GM23338 (cell line): ENCODE results near the gene PPM1H. TPM values are rescaled to one million over a fixed set of nuclear protein-coding genes. Genes with fewer than 3 reads are reported as not detected.

Experiments
- ATAC-seq: fragments of 200-7000 bp; cut with Tn5 transposase; 3 replicates; pipeline ENCODE4 v1.9.1; 2020
- DNase-seq: peaks from one replicate; pipeline ENCODE4 v3.0.0-alpha.2; 2015; ENCODE audit warnings: low spot score
- H2AFZ ChIP-seq: fragments of 200-600 bp; sonication (generic); 2 replicates; pipeline ENCODE4 v1.8.0; 2016; ENCODE audit warnings: antibody characterized with exemption, mild to moderate bottlenecking, moderate library complexity
- H3F3A ChIP-seq: fragments of 200-600 bp; sonication (generic); replicated peaks from 2 replicates; pipeline ENCODE4 v1.8.0; 2017; ENCODE audit warnings: antibody characterized with exemption, mixed run types, low read depth
- H3K27ac ChIP-seq: fragments of 200-600 bp; sonication (generic); 2 replicates; pipeline ENCODE4 v1.6.1; 2016; ENCODE audit warnings: low read depth
- H3K27me3 ChIP-seq: fragments of 200-600 bp; sonication (generic); 2 replicates; pipeline ENCODE4 v1.8.0; 2016; ENCODE audit warnings: mild to moderate bottlenecking, mixed run types, moderate library complexity; ENCODE audit not compliant: insufficient read depth
- H3K36me3 ChIP-seq: fragments of 200-600 bp; sonication (generic); 2 replicates; pipeline ENCODE4 v1.8.0; 2016; ENCODE audit warnings: mild to moderate bottlenecking; ENCODE audit not compliant: insufficient read depth
- H3K4me1 ChIP-seq: fragments of 200-600 bp; sonication (generic); 2 replicates; pipeline ENCODE4 v1.8.0; 2016; ENCODE audit warnings: mild to moderate bottlenecking, moderate library complexity; ENCODE audit not compliant: insufficient read depth
- H3K4me2 ChIP-seq: fragments of 200-600 bp; sonication (generic); 2 replicates; pipeline ENCODE4 v1.7.1; 2017; ENCODE audit warnings: mixed run types
- H3K4me3 ChIP-seq: fragments of 200-600 bp; sonication (generic); 2 replicates; pipeline ENCODE4 v1.6.1; 2016; ENCODE audit warnings: mixed run types
- H3K79me2 ChIP-seq: fragments of 200-600 bp; sonication (generic); replicated peaks from 2 replicates; pipeline ENCODE4 v1.8.0; 2017; ENCODE audit warnings: mild to moderate bottlenecking; ENCODE audit not compliant: insufficient read depth
- H3K9me2 ChIP-seq: fragments of 200-600 bp; sonication (generic); 2 replicates; pipeline ENCODE4 v1.8.0; 2017; ENCODE audit not compliant: insufficient read depth
- H4K20me1 ChIP-seq: fragments of 200-600 bp; sonication (generic); replicated peaks from 2 replicates; pipeline ENCODE4 v1.8.0; 2017; ENCODE audit warnings: mild to moderate bottlenecking; ENCODE audit not compliant: insufficient read depth
- H3K27ac Mint-ChIP-seq: 2 replicates; pipeline ENCODE4 v1.8.0; 2020; ENCODE audit warnings: inconsistent platforms, mild to moderate bottlenecking, moderate library complexity, mixed read lengths
- H3K27me3 Mint-ChIP-seq: 3 replicates; pipeline ENCODE4 v1.8.0; 2022; ENCODE audit warnings: low read depth, mild to moderate bottlenecking, moderate library complexity, mixed read lengths, inconsistent platforms; ENCODE audit not compliant: insufficient read depth, poor library complexity
- H3K36me3 Mint-ChIP-seq: 3 replicates; pipeline ENCODE4 v1.8.0; 2021; ENCODE audit warnings: low read depth, mild to moderate bottlenecking, inconsistent platforms, moderate library complexity, mixed read lengths
- H3K4me1 Mint-ChIP-seq: 3 replicates; pipeline ENCODE4 v1.8.0; 2020; ENCODE audit warnings: mild to moderate bottlenecking, inconsistent platforms, mixed read lengths
- H3K4me3 Mint-ChIP-seq: 3 replicates; pipeline ENCODE4 v1.8.0; 2021; ENCODE audit warnings: moderate library complexity, mild to moderate bottlenecking, inconsistent platforms, mixed read lengths
- H3K9me3 Mint-ChIP-seq: 3 replicates; pipeline ENCODE4 v1.8.0; 2020; ENCODE audit warnings: moderate library complexity, mild to moderate bottlenecking, inconsistent platforms, mixed read lengths
- CREB1 ChIP-seq: fragments of 250-450 bp; sonication (Bioruptor Pico); IDR thresholded peaks from 2 replicates; pipeline ENCODE4 v1.5.0; 2020; ENCODE audit warnings: low read depth, mild to moderate bottlenecking, moderate library complexity
- EZH2 ChIP-seq: fragments of 200-600 bp; sonication (generic); IDR thresholded peaks from one replicate; pipeline ENCODE4 v1.8.0; 2017; ENCODE audit warnings: antibody characterized with exemption, mild to moderate bottlenecking, low read depth; ENCODE audit not compliant: unreplicated experiment
- EZH2phosphoT487 ChIP-seq: fragments of 200-600 bp; sonication (generic); IDR thresholded peaks from one replicate; pipeline ENCODE4 v1.8.1; 2018; ENCODE audit warnings: antibody characterized with exemption; ENCODE audit not compliant: unreplicated experiment
- NANOG ChIP-seq: IDR thresholded peaks from 2 replicates; pipeline ENCODE4 v1.6.1; 2016; ENCODE audit warnings: antibody characterized with exemption, borderline replicate concordance
- REST ChIP-seq: IDR thresholded peaks from one replicate; pipeline ENCODE4 v1.6.1; 2018; ENCODE audit warnings: antibody characterized with exemption; ENCODE audit not compliant: unreplicated experiment
- STAT1 ChIP-seq: IDR thresholded peaks from one replicate; pipeline ENCODE4 v1.6.1; 2016; ENCODE audit warnings: antibody characterized with exemption; ENCODE audit not compliant: unreplicated experiment
- ZNF114 ChIP-seq: fragments of 250-450 bp; sonication (Bioruptor Pico); IDR thresholded peaks from 2 replicates; pipeline ENCODE4 v1.5.0; 2020; ENCODE audit warnings: mild to moderate bottlenecking, moderate library complexity
- ZNF331 ChIP-seq: fragments of 250-450 bp; sonication (Bioruptor Pico); IDR thresholded peaks from 2 replicates; pipeline ENCODE4 v1.5.0; 2020; ENCODE audit warnings: low read depth, mild to moderate bottlenecking, moderate library complexity
- polyA plus RNA-seq: library from polyadenylated mRNA; unstranded; fragments of >200 nt; fragmentation: Nextera tagmentation; extraction: Ambion mirVana; gene quantifications from 2 replicates; pipeline ENCODE4 v1.2.1, GENCODE V29; 2016
- total RNA-seq: library from RNA; depleted of rRNA; stranded (reverse); fragments of >200 nt; shearing (Covaris generic); gene quantifications from 2 replicates; pipeline ENCODE4 v1.2.3, GENCODE V29; 2014
- TF ChIP-seq, protein P1 (sequence below): fragments of 250-450 bp; sonication (Bioruptor Pico); IDR thresholded peaks from 2 replicates; pipeline ENCODE4 v1.5.0; 2020; ENCODE audit warnings: mild to moderate bottlenecking, moderate library complexity
- TF ChIP-seq, protein P2 (sequence below), 2 experiments: fragments of 200-600 bp in 1 of 2; sonication (generic) in 1 of 2; conservative IDR thresholded peaks; 2 replicates each; pipeline versions ENCODE4 v1.5.1 to v1.6.1; 2016 to 2017; ENCODE audit warnings: antibody characterized with exemption in 2 of 2, low read depth in 2 of 2, mild to moderate bottlenecking in 2 of 2, moderate library complexity in 1 of 2

PPM1H gene
- total and polyA plus RNA-seq, 2 experiments from 2014 or later, result 11.4 to 41.2 TPM

- peak overlapping the region; percentile 24 for H3K4me2 ChIP-seq
- no peak for DNase-seq
- no peak overlapping the region for H3K4me3 ChIP-seq
- no peaks in the 10 kb centered on the region for H4K20me1 ChIP-seq
- H3F3A ChIP-seq, result peaks cover 17% of the 10 kb centered on the region
- no peaks in the 10 kb centered on the region for H3K9me2 ChIP-seq
- Mint-ChIP-seq H3K4me3 (peak overlapping the region; percentile 18; the same call in 1 of the 3 replicates), H3K4me1 (peaks cover 89% of the 10 kb centered on the region), H3K27me3 (peaks cover 47% of the 10 kb centered on the region), H3K9me3 (peaks cover 8% of the 10 kb centered on the region; the same call in 2 of the 3 replicates), H3K36me3 (peaks cover 33% of the 10 kb centered on the region), H3K27ac (no peak overlapping the region)
- ATAC-seq, result no peak
- no peak for TF ChIP-seq EZH2
- no peak for TF ChIP-seq STAT1
- no peak for TF ChIP-seq EZH2phosphoT487
- TF ChIP-seq REST, result no peak
- TF ChIP-seq, protein P1, sequence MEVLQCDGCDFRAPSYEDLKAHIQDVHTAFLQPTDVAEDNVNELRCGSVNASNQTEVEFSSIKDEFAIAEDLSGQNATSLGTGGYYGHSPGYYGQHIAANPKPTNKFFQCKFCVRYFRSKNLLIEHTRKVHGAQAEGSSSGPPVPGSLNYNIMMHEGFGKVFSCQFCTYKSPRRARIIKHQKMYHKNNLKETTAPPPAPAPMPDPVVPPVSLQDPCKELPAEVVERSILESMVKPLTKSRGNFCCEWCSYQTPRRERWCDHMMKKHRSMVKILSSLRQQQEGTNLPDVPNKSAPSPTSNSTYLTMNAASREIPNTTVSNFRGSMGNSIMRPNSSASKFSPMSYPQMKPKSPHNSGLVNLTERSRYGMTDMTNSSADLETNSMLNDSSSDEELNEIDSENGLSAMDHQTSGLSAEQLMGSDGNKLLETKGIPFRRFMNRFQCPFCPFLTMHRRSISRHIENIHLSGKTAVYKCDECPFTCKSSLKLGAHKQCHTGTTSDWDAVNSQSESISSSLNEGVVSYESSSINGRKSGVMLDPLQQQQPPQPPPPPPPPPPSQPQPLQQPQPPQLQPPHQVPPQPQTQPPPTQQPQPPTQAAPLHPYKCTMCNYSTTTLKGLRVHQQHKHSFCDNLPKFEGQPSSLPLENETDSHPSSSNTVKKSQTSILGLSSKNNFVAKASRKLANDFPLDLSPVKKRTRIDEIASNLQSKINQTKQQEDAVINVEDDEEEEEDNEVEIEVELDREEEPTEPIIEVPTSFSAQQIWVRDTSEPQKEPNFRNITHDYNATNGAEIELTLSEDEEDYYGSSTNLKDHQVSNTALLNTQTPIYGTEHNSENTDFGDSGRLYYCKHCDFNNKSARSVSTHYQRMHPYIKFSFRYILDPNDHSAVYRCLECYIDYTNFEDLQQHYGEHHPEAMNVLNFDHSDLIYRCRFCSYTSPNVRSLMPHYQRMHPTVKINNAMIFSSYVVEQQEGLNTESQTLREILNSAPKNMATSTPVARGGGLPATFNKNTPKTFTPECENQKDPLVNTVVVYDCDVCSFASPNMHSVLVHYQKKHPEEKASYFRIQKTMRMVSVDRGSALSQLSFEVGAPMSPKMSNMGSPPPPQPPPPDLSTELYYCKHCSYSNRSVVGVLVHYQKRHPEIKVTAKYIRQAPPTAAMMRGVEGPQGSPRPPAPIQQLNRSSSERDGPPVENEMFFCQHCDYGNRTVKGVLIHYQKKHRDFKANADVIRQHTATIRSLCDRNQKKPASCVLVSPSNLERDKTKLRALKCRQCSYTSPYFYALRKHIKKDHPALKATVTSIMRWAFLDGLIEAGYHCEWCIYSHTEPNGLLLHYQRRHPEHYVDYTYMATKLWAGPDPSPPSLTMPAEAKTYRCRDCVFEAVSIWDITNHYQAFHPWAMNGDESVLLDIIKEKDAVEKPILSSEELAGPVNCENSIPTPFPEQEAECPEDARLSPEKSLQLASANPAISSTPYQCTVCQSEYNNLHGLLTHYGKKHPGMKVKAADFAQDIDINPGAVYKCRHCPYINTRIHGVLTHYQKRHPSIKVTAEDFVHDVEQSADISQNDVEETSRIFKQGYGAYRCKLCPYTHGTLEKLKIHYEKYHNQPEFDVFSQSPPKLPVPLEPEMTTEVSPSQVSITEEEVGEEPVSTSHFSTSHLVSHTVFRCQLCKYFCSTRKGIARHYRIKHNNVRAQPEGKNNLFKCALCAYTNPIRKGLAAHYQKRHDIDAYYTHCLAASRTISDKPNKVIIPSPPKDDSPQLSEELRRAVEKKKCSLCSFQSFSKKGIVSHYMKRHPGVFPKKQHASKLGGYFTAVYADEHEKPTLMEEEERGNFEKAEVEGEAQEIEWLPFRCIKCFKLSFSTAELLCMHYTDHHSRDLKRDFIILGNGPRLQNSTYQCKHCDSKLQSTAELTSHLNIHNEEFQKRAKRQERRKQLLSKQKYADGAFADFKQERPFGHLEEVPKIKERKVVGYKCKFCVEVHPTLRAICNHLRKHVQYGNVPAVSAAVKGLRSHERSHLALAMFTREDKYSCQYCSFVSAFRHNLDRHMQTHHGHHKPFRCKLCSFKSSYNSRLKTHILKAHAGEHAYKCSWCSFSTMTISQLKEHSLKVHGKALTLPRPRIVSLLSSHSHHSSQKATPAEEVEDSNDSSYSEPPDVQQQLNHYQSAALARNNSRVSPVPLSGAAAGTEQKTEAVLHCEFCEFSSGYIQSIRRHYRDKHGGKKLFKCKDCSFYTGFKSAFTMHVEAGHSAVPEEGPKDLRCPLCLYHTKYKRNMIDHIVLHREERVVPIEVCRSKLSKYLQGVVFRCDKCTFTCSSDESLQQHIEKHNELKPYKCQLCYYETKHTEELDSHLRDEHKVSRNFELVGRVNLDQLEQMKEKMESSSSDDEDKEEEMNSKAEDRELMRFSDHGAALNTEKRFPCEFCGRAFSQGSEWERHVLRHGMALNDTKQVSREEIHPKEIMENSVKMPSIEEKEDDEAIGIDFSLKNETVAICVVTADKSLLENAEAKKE (CRISPR knock-in tag), result no peak
- no peak for TF ChIP-seq CREB1 (CRISPR knock-in tag)
- no peak for TF ChIP-seq ZNF331 (CRISPR knock-in tag)
- no peak for TF ChIP-seq ZNF114 (CRISPR knock-in tag)
- TF ChIP-seq, protein P2, sequence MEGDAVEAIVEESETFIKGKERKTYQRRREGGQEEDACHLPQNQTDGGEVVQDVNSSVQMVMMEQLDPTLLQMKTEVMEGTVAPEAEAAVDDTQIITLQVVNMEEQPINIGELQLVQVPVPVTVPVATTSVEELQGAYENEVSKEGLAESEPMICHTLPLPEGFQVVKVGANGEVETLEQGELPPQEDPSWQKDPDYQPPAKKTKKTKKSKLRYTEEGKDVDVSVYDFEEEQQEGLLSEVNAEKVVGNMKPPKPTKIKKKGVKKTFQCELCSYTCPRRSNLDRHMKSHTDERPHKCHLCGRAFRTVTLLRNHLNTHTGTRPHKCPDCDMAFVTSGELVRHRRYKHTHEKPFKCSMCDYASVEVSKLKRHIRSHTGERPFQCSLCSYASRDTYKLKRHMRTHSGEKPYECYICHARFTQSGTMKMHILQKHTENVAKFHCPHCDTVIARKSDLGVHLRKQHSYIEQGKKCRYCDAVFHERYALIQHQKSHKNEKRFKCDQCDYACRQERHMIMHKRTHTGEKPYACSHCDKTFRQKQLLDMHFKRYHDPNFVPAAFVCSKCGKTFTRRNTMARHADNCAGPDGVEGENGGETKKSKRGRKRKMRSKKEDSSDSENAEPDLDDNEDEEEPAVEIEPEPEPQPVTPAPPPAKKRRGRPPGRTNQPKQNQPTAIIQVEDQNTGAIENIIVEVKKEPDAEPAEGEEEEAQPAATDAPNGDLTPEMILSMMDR (conservative IDR thresholded peaks at IDR 0.05; ENCODE audit: low read depth in 2 of 2), result no peak
- no peak for TF ChIP-seq NANOG
- peak overlapping the region; percentile 77; the same call in 1 of the 2 replicates for H3K27ac ChIP-seq
- H3K4me1 ChIP-seq, result peaks cover 74% of the 10 kb centered on the region
- no peaks in the 10 kb centered on the region for H3K36me3 ChIP-seq
- no peaks in the 10 kb centered on the region for H3K79me2 ChIP-seq
- peaks cover 12% of the 10 kb centered on the region; the same call in 1 of the 2 replicates for H3K27me3 ChIP-seq
- H2AFZ ChIP-seq, result no peak overlapping the region
Measured at GRCh38 chr12:62657363-62657632, 277.7 kb downstream of the PPM1H start.
